Frontal cortex (tissue), 4 donors: ENCODE results near the gene CXCL16. TPM values are rescaled to one million over a fixed set of nuclear protein-coding genes. Genes with fewer than 3 reads are reported as not detected.
"Not testable (repeated sequence)": the region's sequence is repeated elsewhere in the genome, so short reads cannot be mapped to it uniquely, and the experiment has no call there.

Experiments
- DNase-seq, 2 donors: peaks; one replicate each; pipeline ENCODE4 v3.0.0; 2012; ENCODE audit warnings: low spot score in 2 of 2
- FAIRE-seq: peaks from 2 replicates; lab custom pipeline; 2012; peaks lifted over from hg19 to GRCh38; lab: Jason Lieb, UNC
- total RNA-seq: library from RNA; depleted of rRNA; stranded (reverse); fragments of >200 nt; gene quantifications from one replicate; pipeline ENCODE4 v1.2.3, GENCODE V29; 2014
- donor health status: control.
- donor health status: control.
- donor health status: control.

Gene CXCL16
- total RNA-seq, 1 donor from 2014 or later, result under 0.01 TPM

DNA sequence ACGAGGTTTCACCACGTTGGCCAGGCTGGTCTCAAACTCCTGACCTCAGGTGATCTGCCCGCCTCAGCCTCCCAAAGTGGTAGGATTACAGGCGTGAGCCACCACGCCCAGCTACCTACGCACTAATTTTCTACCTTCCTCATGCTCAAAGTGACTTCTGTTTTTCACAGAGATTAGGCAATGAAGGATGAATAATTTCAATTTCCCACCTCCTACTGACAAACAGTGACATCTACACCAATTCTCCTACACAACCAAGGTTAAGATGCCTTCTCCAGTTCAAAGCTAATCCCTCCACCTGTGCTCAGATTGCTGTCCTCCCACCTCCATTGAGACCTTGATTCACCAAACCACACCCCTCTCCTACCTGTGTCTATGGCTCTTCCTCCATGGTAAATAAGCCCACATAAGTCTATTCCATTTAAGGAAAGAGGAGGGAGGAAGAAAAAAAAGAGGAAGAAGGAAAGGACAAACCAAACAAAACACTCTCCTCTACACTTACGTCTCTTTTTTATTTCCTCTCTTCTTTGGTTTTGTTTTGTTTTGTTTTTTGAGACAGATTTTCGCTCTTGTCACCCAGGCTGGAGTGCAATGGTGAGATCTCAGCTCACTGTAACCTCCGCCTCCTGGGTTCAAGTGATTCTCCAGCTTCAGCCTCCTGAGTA, 13.9 kb downstream of the CXCL16 start:
- no peak for DNase-seq
- FAIRE-seq, result no peak

DNA sequence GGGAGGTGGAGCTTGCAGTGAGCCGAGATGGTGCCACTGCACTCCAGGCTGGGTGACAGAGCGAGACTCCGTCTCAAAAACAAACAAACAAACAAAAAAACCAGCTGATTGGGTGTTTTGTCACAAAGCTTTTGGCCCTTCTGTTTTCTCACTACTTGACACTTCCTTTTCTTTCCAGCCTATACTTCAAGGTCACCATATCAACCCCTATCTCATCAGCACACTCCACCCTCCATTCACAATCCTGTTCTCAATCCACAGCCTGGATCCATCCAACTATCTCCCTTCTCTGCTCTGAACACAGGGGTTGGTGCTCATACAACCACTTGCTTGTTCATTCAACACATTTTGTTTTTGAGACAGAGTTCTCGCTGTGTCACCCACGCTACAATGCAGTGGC, 15.1 kb downstream of the CXCL16 start:
- DNase-seq (no peak), FAIRE-seq (no peak)

DNA sequence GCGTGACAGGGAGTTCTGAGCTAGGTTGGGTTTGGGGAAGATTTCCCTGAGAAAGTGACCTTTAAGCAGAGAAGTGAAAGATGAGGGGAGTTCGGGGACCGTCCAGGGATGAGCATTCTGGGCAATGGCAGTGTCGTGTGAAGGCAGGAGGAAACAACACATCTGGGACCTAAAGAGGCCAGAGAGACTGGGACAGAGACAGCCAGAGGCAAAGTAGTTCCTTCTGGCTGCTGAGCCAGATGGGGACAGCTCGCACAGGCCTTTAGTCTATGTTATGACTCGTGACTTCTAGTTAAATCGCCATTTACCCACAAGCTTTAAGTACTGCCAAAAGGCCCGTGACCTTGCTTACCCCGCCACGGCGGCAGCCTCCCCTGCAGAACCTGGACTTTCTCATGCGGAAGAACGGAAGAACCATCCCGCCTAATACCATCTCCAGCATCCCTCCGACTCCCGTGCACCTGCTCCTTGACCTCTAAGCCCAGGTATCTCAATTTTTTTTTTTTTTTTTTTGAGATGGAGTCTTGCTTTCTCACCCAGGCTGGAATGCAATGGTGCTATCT, 17.0 kb downstream of the CXCL16 start:
- no peak for DNase-seq
- FAIRE-seq, result no peak

DNA sequence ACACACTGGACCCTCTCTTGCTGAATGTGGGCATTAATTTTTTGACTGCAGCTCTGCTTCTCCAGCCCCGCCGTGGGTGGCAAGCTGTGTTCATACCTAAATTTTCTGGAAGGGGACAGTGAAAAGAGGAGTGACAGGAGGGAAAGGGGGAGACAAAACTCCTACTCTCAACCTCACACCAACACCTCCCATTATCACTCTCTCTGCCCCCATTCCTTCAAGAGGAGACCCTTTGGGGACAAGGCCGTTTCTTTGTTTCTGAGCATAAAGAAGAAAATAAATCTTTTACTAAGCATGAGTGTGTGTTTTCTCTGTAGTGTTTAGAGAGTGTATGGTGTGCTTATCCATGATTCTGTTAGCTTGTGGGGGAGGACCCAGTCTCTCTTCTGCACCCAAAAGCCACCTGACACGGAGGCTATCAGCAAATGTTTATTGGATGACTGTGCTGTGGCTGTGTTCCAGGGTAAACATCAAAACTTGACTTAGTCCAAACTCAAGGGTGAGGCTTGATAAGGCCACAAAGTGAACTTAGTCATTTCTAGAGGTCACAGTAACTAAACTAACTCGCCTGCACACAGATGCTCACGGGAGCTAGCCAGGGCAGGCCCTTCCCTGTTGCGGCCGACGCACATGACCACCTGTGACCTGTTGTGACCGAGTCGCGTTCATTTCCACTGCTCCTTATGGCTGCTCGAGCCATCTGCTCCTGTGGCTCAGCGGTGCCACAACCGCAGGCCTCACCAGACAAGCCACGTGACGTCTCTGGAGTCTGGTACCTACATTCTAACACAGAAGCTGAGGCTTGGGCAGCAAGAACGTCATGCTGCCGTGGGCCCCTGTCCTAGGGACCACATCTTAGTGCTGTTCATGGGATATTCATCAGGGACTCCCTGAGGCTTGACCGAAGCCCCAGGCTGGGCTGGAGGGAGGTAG, 18.3 kb downstream of the CXCL16 start:
- DNase-seq (no peak), FAIRE-seq (no peak)

DNA sequence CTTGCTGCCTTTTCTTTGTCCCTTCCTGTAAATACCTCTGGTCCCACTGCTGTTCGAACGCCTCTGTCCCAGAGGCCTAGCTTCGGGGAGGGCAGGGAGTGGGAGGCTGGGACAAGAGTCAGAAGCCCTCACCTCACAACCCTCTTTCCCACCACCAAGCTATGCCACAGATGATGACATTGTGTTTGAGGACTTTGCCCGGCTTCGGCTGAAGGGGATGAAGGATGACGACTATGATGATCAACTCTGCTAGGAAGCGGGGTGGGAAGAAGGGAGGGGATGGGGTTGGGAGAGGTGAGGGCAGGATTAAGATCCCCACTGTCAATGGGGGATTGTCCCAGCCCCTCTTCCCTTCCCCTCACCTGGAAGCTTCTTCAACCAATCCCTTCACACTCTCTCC, 18.9 kb downstream of the CXCL16 start:
- no peak for FAIRE-seq
- DNase-seq, result no peak

DNA sequence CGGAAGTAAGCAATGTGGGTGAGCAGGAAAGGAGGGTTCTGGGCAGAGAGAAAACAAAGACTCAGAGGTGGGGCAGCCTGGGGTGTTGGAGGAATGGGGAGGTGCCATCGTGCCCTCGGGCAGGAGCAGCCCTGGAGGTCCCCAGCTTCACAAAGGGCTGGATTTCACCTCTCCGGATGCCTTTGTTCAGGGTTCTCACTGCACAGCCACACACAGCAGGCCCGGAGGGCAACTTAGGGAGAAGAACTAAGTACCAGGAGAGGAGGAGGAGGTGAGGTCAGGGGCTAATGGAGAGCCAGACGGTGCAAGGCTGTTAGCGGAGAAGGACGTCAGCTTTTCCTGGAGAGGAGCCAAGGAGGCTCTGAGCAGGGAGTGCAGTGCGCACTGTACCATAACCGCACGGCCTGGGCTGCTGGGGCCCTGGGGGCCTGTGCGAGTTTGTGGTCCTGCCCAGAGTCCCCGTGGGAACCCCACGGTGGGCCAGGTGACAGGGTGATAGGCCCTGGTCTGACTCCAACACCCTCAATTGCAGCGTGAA, 20.0 kb downstream of the CXCL16 start:
- FAIRE-seq (no peak), DNase-seq (no peak)

DNA sequence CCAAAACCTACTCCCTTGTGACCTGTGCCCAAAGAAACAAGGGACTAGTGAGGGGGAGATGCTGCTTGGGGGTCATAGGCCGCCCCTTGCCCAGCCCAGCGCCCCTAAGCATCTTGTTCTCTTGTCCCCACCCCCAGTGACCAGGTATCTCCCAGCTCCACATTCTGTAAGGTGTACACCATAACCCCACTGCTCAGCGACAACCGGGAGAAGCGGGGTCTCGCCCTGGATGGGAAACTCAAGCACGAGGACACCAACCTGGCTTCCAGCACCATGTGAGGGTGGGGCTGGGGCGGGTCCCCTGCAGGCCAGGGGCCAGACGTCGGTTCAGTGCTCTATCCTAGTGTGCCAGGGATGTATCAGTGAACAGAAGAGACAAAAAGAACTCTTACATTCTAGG, 20.6 kb downstream of the CXCL16 start:
- DNase-seq (no peak), FAIRE-seq (no peak)

DNA sequence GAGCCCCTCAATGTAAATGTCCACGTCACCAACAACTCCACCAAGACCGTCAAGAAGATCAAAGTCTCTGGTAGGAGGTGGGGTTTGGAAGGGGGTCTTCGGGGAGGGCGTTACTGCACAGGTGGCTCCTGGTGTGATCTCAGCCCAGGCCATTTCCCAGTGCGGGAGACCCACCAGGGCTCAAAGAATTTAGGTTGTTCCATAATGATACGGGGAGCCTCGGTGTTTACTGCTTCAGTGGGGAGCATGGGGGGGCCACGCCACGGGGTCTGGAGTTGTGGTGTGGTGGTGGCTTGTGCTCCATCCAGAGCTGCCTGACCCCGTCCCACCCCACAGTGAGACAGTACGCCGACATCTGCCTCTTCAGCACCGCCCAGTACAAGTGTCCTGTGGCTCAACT, 21.5 kb downstream of the CXCL16 start:
- FAIRE-seq (no peak), DNase-seq (no peak)

DNA sequence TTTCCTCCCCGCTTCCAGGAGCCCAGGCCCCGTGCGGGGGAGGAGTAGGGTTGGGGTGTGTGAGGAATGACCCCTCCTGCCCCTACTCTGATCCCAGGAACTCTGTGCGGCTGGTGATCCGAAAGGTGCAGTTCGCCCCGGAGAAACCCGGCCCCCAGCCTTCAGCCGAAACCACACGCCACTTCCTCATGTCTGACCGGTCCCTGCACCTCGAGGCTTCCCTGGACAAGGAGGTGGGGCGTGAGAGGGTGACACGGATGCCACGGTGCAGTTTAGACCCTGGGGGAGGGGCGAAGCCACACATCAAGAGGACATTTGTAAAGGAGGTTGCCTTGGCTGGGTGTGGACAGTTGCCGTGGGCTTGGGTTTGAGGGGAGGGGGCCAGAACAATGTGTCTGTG, 21.9 kb downstream of the CXCL16 start:
- no peak for DNase-seq

DNA sequence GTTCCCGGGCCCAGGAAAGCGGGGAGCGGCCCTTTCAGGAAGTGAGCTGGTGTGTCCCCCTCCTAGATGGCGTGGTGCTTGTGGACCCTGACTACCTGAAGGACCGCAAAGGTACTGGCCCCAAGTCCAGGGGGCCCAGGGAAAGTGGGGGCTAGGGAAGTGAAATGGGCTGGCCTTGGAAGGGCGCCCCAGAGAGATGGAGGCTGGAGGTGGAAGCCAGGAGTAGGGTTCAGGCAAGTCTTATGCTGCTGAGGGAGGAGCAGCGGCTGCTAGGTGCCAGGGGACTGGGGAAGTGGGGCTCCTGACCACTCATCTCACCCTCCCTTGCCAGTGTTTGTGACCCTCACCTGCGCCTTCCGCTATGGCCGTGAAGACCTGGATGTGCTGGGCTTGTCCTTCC, 23.6 kb downstream of the CXCL16 start:
- DNase-seq (no peak), FAIRE-seq (no peak)

More for the DNA sequence above, 21.9 kb downstream of the CXCL16 start:
- no peak for FAIRE-seq

DNA sequence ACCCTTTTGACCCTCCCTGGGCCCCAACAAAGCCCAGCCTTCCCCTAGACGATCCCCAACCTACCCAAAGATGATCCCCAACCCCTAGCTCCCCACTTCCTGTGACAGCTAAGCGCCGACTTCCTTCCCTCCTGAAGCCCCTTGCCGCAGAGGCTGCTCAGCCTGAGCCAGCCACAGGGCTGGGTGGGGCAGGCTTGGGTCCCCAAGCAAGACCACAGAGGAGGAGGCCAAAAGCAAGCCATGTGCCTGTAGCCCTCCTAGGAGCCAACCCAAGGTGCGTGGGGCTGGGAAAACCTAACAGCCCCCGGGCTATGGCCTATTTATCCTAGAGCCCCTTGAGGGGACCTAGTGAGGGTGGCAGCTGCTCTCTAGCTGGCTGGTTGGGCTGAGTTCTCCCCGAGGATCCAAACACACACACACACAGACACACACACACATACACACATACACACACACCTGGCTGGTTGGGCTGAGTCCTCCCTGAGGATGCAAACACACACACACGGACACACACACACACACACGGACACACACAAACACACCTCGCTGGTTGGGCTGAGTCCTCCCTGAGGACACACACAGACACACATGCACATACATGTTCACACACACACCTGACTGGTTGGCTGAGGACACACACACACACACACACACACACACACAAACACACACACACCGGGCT, 24.5 kb downstream of the CXCL16 start:
- FAIRE-seq, result no peak
- peak in 1 of 2 donors; percentile 15 for DNase-seq

DNA sequence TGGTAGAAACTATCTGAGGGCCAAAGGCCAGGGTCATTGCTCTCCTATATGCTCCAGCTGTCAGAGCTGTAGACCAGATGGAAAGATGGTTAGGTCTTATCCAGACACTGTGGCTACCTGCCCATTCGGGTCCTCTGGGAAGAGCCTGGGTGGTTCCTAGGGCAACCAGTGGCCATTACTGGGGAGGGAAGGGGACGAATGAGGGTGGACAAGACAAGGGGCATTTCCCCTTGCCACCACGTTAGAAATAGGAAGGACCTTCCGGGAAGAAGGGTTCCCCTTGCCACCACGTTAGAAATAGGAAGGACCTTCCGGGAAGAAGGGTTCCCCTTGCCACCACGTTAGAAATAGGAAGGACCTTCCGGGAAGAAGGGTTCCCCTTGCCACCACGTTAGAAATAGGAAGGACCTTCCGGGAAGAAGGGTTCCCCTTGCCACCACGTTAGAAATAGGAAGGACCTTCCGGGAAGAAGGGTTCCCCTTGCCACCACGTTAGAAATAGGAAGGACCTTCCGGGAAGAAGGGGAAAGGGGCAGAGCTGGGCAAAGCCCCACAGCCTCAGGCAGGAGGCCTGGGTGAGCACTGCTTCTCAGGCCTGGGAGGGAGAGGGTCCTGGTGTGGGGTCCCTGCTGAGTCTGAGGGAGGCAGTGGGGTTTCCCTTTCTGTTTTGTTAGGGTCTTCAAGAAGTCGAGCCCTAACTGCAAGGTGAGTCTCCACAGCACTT, 25.2 kb downstream of the CXCL16 start:
- not testable (repeated sequence) for FAIRE-seq, DNase-seq

DNA sequence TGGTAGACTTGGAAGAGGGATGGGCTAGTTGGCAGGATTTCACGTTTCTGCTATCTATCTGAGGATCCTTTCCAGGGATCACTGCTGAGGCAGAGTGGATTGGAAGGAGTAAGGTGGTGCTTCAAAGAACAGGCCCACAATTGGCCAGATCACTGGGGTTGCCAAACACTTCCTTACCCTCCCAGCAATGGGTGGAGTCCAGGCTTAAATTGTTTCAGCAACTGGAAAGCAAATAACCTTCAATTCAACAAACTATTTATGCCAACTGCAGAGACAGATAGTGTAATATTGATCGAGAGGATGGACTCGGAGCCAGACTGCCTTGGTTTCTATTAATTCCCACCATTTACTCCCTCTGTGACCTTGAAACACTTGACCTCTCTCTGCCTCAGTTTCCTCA, 27.2 kb downstream of the CXCL16 start:
- FAIRE-seq, result no peak
- DNase-seq, result peak in 1 of 2 donors; percentile 28

DNA sequence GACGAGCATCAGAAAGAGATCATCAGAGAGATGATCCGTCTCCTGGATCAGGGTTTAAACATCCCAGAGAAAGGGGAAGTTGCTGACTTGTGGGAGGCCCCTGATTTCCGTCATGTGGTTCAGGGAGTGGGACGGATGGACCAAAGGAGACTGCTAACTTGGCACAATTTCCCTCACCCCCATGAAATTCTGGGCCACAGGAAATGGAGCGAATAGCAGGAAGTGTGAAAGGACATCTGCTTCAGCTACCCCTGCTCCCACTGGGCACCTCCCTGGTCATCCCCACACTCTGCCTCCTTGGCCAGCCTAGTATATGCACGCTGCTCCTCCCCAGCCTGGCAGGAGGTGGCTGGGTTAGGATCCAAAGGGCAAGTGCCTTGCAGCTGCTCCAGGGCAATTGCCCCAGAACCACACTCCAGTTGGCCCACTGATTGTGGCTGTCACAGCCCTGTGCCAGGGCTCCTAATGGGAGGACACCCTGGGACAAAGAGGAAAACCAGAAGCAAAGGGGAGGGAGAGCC, 28.0 kb downstream of the CXCL16 start:
- DNase-seq (peak in 1 of 2 donors; percentile 43), FAIRE-seq (no peak)

DNA sequence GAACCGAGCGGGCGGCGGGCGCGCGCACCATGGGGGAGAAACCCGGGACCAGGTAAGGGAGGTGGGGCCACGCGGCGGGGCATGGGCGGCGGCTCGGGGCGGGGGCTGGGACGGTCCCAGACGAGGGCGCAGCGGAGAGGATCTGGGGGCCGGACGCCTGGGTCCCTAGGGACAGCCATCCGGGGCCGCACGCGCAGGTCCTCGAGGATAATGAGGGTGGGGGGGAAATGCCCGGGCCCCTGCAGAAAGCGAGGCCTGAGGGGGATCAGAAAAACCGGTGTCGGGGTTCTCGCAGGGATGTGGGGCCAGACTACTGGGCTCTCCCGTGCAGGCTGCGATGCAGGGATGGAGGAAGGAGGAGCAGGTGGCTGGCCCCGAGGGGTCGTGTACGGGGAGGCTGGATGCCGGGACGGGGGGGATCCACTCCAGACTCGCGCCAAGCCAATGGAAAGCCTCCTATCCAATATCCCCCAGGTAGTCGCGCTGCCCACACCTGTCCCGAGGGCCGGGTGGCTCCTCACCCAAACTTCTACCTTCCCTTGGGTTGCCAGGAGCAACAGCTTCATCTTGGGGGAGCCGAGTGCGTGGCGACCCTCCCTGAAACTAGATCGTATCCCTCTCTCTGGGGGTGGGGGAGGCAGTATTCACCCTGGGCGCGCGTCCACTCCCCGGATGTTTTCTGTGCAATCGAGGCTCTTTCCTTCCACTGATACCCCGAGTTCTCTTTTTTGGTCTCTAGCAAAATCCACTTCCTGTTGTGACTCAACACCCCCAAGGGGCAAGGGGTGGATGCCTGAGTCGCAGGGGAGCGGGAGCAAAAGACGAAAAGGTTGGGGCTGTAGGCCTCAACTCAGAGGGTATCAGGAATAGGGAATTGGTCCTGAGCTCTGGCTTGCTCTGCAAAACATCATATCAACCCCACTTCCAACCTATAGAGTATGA, 28.8 kb downstream of the CXCL16 start:
- peak in 1 of 2 donors; percentile 40 for DNase-seq
- FAIRE-seq, result no peak

DNA sequence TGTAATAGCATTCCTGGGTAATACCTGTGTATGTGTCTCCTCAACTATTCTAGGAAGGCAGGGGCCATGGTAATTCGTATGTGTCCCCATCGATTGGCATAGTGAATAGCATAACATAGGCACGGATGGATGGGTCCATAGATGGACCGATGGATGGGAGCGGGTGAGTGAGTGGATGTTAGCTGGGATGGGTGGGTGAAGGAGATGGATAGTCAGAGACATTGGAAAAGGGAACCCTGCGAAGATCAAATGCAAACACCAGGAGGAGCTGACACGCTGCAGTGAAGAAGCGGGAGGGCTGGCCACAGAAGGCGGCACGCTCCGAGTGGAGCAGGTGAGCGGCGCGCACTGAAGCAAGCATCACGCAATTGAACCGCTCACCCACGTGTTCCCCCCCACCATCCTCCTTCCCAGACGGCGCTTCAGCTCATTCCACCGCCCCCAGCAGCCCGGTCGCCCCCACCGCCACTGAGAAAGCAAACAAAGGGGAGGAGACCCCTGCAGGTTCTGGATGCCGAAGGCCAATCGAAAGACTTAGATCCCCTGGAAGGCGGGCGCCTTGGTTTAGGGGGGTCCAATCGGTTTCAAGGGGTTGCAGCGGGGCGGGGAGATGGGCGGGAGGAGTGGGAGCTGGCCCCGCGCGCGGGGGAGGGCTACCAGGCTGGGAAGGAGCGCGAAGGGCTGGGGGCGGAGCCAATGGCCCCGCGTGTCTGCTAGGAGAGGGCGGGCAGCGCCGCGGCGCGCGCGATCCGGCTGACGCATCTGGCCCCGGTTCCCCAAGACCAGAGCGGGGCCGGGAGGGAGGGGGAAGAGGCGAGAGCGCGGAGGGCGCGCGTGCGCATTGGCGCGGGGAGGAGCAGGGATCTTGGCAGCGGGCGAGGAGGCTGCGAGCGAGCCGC, 29.7 kb downstream of the CXCL16 start, which contains the start of gene ARRB2:
Gene ARRB2, plus strand, starts transcription at position 839 of the 899 bp plus-strand sequence. CDS start 90 bp downstream, outside the sequence.
- FAIRE-seq (no peak), DNase-seq (peak; percentile 99)

DNA sequence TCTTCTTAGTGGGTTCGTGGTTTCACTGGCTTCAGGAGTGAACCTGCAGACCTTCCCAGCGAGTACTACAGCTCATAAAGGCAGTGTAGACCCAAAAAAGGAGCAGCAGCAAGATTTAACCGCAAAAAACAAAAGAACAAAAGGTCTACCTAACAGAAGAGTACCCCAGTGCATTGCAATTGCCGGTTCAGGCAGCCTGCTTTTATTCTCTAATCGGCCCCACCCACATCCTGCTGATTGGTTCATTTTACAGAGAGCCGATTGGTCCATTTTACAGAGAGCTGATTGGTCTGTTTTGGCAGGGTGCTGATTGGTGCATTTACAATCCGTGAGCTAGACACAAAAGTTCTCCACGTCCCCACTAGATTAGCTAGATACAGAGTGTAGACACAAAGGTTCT, 31.3 kb downstream of the CXCL16 start:
- FAIRE-seq (no peak), DNase-seq (no peak)
